Gastrocnemius medialis (tissue), 4 donors: ENCODE measurements around the gene CAMK1G.

Source experiments
- CTCF ChIP-seq, 5 experiments: fragments of 450-650 bp in 3 of 5; fragments of 200-600 bp in 2 of 5; sonication (generic) in 2 of 5; IDR thresholded peaks in 4 of 5; conservative IDR thresholded peaks in 1 of 5; 1 replicate in 4 of 5; 2 replicates in 1 of 5; pipeline ENCODE4 v1.5.1; 2016 to 2019; ENCODE audit warnings: antibody characterized with exemption in 5 of 5, mild to moderate bottlenecking in 3 of 5, moderate library complexity in 3 of 5
- POLR2A ChIP-seq, 2 donors: fragments of 450-650 bp; IDR thresholded peaks; one replicate each; pipeline ENCODE4 v1.6.1; 2017; ENCODE audit warnings: antibody characterized with exemption in 2 of 2, mild to moderate bottlenecking in 2 of 2, moderate library complexity in 2 of 2

GRCh38 chr1:209618291-209618690 is 34.8 kb downstream of the CAMK1G start:
- no peak for TF ChIP-seq CTCF (IDR thresholded peaks at IDR 0.05 in 4 of 5, conservative IDR thresholded peaks at IDR 0.05 in 1 of 5)
- no peak for TF ChIP-seq POLR2A (IDR thresholded peaks at IDR 0.05)
